Eye (tissue), 1 donor: ENCODE data around the gene SPECC1.
"Not testable (repeated sequence)": the region's sequence is repeated elsewhere in the genome, so short reads cannot be mapped to it uniquely, and the experiment has no call there.

ENCODE experiments used
- DNase-seq: peaks from one replicate; pipeline ENCODE4 v3.0.0-alpha.2; 2015

Gene SPECC1

DNA sequence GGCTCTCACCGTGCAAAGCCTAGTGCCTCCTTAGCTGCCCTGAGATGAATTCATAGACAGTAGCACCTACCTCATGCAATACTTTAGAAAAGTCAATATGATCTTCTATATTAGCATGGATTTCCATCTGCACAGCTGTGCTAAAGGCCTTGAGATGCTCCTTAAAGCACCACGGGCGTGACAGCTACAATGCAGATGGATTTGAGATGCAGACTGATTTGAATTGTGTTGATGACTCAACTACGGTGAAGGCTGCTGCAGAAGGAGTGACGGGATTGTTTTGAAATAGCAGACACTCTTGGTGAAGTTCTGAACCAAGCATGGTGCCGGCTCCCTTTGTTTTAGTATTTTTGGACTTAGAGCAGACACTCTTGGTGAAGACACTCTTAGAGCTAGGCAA lies 88.2 kb downstream of the SPECC1 start:
- no peak for DNase-seq

DNA sequence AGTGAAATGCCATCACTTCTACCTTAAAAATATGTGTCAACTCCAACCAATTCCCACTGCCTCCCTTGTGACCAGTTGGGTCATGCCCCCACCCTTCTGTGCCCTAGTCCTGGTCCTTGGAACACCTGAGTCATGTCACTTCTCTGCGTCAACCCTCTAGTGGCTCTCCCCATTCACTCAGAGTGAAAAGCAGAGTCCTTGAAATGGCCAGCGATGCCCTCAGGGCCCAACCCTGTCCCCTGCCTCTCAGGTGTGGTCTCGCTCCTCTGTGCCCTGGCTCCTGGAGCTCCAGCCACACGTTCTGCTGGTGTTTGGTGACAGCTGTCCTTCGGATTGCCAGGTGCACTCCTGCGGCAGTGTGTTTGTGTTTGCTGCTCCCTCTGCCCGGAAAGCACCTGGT lies 89.2 kb downstream of the SPECC1 start:
- no peak for DNase-seq

DNA sequence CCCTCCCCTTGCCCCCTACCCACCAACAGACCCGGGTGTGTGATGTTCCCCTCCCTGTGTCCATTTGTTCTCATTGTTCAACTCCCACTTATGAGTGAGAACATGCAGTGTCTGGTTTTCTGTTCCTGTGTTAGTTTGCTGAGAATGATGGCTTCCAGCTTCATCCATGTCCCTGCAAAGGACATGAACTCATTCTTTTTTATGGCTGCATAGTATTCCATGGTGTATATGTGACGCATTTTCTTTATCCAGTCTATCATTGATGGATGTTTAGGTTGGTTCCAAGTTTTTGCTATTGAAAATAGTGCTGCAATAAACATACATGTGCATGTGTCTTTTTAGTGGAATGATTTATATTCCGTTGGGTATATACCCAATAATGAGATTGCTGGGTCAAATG lies 91.6 kb downstream of the SPECC1 start:
- DNase-seq: not testable (repeated sequence)

DNA sequence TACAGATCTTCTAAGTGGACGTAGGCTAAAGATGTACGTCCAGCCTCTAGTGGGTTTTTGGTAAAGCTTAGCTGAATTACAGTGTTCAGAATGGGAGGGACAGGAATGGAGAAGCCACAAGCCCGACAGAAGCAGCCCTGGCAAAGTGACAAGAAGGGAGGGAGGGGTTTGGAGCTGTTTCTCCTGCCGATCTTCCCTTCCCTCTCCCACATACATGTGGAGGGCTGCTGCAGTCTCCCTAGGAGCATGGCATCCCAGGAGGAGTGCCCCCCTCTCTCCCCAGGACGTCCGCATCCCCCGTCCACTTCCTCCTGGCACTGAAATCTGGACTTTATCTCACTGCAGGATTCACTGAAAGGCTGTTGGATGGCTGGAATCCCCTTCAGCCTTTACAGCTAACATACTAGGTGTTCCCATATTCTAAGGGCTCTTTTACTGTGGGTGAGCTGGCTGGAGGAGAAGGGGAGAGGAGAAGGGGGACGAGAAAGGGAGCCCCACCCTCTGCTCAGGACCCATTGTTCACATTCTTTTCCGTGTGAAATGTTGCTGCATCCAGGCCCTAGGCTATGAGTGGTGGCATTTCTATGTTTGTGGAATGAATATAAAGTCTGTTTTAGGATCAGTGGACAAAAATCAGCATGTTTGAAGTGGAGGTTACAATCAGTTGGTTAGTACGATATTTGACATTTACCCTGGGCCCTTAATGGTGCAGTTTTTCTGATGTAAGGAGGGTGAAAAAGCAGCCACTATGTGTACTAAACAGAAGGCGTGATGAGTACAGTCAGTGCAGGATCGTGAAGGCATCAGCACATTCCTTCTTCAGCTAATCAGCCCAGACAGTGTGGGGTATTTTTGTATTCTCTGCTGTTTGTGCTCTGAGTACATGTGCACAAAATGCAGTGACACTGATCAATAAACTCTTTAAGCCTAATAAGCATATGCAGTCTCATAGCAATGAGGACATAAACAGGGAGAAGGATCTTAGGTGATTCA lies 94.6 kb downstream of the SPECC1 start:
- DNase-seq: peak; percentile 42

DNA sequence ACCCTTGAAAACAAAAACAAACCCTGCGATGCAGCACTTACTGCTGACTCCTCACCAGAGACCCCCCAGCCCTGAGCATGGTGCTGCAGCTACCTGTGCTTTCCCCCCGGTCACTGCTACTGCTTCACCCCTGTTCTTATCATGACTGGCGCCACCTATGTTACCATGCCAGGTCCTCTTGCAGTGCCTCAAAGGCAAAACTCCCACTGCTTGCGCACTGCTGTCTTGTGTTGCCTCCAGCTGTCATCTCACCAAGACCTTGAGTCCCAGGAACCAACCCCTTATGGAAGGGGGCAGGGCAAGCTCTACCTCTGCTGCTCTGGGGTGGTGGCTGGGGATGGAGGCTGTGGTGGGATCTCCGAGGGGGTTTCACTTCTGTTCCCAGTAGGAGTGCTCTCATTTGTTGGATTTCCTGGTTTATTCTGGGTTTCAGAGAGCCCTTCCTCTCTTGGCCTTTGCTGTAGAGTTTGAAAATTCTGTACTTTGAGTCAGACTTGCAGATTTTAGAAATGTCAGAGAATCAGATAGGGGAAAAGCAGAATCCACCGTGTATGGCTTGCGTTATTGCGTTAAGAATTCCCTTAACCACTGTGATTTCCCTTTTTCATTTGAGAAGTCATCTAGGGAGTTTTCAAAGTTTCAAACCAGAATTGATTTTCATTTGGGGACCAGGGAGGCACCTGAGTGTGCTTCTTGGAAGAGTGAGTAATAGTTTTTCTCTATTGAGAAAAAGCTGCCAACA lies 96.6 kb downstream of the SPECC1 start:
- DNase-seq: no peak

DNA sequence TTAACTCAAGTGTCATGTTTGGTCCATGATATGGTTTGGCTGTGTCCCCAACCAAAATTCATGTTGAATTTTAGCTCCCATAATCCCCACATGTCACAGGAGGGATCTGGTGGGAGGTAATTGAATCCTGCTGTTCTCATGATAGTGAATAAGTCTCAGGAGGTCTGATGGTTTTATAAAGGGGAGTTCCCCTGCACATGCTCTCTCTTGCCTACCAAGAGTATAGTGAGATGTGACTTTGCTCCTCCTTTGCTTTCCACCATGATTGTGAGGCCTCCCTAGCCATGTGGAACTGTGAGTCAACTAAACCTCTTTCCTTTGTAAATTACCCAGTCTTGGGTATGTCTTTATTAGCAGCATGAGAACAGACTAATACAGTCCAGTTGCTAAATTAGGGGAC lies 97.3 kb downstream of the SPECC1 start:
- DNase-seq: not testable (repeated sequence)

DNA sequence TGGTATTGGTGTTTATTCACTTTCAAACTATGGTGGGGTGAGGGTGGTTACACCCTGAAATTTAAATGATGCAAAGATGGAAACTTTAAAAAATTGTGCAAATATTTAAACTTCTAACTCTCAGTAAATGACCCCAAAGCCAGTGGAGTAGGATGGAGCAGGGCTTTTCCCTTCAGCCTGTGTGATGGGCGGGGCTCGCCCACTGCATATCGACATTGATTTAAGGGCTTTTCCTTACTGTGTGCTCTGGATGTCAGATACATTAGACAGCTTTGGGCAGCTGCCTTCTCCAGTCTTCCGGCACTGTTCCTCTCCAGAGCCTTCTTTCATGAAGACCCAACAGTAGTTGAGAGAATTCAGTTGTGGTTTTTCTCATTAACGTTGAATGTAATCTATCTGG lies 99.9 kb downstream of the SPECC1 start:
- DNase-seq: no peak

DNA sequence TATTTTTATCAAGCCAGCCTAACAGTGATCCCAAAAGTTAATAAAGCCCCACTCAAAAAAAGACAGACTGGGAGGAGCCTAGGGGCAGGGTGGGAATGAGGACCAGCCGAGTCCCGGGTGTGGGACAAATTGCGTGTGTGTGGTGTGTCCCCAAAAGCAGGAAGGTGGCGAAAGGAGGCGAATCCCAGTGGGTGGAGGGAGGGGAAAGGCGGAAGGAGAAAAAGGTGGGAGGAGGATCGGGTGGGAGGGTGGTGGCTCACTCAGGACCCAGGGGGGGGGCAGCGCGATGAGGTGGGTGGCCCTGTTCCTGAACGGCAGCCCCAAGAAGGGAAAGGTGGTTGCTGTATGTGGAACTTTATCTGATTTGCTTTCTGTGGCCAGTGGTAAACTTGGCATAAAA lies 102.4 kb downstream of the SPECC1 start:
- no peak for DNase-seq

DNA sequence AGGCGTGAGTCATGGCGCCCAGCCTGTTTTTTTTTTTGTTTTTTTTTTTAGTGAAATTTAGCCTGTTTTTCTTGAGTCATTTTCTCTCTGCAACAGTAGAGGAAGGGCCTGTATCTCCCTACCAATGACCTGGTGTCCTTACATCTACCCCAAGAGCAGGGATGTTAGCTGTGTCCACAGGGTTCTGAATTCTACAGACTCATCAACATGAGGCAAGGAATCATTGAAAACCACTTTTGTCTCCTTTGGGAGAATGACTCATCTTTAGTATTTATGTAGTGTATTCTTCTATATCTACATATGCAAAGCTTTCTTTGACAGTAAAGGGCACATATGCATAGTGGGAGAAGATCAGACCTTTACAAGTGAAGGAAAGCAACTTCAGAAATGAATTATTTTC lies 105.3 kb downstream of the SPECC1 start:
- DNase-seq: no peak

DNA sequence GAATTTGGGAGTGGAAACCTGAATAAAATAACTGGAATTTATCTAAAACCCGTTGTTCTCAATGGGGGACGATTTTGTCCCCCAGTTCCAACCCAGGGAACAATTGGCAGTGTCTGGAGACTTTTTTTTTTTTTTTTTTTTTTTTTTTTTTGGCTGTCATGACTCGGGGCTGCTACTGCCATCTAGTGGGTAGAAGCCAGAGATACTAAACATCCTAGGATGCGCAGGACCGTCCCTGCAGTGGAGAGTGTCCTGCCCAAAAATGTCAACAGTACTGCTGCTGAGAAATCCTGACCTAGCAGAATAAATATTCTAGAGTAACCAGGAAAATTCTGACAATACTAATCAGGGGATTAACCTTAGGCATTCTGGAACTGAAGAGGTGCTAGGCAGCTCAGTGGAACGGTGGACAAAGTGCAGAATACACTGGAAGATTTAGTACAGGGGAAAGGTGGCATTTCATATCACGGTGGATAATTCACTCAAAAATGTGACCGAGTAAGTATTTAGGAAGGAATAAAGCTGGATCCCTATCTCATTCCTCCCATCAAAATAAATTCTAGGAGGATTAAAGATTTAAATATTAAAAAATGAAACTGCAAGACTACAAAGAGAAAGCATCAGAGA lies 107.6 kb downstream of the SPECC1 start:
- DNase-seq: peak; percentile 90

DNA sequence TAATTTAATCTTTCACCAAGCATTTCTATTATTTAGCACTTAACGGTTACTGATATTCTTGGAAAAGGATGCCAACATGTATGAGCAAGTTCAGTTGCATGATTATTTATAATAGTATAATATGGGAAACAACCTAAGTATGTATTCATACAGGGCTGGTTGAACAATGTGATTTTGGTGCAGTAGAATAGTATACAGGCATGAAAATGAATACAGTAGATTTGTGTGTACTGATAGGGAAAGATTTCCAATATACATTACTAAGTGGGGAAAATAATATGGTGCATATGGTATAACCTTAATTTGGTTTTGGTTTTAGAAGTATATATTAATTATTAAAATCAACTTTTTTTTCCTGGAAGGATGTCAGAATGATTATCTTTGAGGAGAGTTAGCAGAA lies 109.1 kb downstream of the SPECC1 start:
- no peak for DNase-seq

DNA sequence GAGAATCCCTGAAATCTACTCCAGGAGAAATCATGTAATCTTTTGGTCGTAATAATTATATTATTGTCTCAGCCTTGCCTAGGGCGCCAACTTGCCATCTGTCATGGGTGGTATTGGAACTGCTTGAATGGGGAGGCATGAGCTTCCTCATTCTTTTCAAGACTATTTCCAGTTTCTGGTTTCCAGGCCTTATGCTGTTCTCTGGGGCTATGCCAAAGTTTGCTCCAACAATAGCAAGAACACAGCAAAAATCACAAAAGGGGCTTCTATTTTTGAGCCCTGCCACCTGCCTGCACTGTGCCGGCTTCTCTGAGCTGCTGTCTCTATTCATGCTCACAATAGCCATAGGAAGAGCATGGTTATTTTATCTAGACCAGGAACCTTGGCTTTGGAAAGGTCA lies 111.7 kb downstream of the SPECC1 start:
- DNase-seq: peak; percentile 18

DNA sequence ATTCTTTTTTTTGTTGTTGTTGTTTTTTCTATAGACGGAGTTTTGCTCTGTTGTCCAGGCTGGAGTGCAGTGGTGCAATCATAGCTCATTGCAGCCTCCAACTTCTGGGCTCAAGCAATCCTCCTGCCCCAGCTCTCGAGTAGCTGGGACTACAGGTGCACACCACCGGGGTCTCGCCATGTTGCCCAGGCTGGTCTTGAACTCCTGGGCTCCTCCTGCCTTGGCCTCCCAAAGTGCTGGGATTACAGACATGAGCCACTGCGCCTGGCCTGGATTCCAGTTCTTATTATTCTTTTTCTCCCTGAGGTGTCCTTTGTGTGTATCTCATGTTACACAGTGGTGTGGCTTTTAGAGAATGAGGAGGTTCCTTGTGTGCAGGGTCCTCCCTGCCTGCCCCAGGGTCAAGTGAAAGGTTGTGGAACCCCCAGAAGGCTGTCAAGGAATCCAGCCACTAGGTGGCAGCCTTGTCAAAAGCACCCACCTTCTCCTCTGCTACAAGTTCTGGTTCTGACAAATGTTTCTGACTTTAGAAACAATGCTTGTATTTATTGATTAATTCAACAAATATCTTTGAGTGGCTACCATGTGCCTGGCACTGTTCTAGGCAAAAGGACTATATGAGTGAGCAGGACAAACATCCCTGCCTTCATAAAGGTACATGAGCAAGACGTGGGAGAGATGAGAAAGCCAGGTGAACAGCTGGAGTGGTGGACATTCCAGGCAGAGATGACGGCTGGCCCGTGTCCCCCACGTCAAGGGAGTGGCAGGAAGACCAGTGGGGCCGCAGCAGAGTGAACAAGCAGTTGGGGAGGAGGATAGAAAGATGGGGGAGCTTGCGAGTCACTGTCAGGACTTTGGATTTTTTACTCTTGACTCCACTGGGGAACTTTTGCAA lies 112.4 kb downstream of the SPECC1 start:
- peak; percentile 84 for DNase-seq

DNA sequence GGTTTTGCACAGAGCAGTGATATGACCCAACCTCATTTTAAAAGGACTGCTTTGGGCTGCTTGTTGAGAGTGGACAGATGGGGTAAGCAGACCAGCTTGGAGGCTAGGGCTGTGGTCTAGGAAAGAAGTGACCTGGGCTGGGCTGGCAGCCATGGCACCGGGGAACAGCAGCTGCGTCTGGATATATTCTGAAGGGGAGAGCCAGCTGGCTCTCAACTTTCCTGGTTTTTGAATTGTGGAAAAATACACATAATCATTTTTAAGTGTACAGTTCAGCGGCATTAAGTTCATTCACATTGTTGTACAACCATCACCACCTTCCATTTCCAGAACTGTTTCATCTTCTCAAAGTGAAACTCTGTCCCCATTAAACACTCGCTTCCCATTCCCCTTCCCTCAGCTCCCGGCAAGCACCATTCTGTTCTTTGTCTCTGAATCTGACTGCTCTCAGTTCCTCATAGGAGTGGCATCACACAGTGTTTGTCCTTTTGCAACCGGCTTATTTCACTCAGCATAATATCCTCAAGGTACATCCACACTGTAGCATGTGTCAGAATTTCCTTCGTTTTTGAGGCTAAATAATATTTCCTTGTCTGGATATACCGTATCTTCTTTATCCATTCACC lies 113.2 kb downstream of the SPECC1 start:
- no peak for DNase-seq

DNA sequence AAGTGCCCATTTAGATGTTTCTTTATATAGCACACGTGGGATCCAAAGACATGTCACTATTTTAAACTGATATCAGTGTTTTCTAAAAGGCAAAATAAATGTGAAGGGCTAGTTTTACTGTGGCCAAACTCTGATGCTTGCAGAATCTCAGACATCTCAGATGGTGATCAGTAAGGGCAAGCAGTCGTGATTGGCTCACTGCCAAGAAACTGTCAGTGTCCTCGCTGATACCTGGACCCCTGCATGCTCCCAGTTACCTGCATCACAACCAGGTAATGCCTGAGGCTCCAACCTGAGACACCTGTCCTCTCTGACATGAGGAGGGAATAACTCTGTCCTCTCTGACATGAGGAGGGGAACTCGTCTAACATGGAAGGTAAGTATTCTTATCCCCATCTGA lies 114.0 kb downstream of the SPECC1 start:
- DNase-seq: peak; percentile 8

DNA sequence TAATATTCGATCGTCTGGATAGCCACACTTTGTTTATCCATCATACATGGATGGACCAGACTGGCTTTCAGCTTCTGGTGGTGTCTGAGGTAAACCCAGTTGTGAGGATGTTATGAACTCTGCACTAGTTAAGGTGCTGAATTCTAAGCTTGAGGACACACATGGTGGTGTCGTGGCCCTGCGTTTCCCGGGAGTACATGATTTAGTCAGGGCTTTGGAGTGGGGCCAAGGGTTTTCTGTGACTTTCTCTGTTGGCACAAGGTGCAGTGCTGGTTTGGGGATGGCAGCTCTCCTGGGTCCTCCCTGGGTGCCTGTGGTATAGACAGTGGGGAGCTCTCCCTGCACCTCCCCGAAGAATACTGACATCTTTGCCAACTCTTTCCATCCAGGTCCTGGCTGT lies 116.6 kb downstream of the SPECC1 start:
- DNase-seq: no peak

DNA sequence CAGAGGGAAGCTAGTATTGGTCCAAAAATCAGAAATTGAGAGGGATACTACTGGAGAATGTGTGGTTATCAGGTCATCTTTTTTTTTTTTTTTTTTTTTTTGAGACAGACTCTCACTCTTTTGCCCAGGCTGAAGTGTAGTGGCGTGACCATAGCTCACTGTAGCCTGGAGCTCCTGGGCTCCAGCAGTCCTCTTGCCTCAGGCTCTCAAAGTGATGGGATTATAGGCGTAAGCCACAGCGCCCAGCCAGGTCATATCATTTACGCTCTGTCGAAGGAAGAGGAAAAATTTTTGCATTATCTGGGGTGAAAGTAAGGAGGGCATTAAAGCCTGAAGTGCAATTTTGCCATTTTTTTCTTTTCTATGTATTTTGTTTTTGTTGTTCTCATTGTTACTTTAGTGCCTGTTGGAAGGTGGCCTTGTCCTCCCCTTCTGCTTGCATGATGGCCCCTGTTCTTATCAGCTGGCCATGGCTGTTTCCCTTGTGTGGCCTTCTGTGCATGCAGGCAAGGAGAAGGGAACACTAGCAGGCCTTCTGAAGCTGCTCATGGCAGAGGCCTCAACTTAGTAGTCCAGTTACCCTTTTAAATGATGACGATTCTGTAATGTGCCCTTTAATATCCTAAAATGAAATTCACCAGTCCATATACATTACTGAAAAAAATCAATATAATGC lies 118.3 kb downstream of the SPECC1 start:
- DNase-seq: peak; percentile 48

DNA sequence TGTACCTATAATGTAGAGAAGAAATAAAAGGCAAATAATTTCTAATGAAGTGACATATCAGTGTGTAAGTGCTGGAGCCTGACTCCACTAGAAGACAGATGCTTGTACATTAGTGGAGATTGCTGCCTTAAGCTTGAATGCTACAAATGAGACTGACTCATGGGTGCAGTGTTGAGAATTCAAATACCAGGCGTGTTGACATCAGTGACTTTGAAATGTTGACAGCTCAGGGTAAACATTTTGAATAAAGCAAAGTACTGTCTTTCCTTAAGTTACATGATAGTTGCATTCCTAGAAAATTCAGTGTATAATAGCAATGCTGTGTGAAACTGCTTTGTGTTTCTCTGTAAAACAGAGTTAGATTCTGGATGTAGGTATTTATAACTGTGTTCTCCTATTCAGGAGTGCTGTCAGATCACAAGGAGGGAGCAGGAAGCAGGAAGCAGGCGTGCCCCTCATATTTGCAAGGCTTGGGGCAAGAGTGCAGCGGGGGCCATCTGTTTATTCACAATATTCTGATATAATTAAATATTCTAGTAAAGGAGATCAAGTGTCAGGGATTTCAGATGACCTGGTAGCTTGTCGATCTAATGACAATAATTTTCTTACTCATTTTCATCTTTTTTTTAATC lies 119.0 kb downstream of the SPECC1 start:
- peak; percentile 8 for DNase-seq

DNA sequence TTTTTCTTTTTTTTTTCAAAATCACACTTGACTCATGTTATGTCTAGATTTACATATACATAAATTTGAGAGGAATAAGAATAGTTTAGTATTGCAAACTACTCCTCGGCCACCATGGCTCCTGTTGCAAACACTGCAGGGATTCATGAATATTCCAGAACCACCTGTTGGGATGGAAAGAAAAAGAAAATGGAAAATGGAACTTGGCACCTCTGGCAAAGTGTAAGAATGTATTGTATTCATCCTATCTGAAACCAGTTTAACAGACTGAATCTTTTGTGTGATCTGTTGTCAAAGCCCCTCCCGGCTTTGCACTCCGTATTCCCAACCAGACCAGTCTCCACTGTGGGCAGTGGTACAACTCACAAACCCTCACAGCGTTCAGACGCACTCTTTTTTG lies 124.4 kb downstream of the SPECC1 start:
- DNase-seq: no peak

DNA sequence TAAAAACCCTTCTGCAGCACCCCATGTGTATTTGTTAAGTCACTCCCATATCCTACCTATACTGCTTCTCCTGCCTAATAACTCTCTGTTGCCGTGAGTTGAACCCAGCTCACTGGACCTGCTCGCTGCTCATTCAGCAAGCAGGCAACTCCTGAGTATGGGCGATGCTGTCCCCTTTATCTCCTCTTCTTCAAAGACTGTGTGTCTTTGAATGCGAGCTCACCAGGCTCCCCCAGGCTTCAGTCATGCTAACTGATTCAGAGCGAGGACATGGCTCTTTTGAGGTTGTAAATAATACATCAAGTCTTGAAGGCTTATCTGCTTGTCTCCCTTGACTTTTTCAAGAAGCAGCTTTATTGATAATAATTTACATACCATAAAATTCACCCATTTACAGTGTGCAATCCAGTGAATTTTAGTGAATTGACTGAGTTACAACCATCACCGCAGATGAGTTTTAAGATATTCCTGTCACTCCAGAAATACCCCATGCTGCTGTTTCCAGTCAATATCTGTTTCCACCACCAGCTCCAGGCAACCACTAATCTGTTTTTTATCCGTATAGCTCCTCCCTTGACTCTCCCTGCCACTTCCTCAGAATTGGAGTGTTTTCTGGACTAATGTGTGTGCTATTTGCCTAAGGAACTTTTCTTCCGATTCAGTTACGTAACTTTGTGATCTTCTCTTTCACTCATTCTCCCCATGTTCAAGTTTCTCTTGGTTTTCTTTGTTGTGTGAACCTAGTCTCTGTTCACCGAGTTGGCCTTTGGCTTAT lies 132.2 kb downstream of the SPECC1 start:
- no peak for DNase-seq
